CD4-positive, alpha-beta T cell treated with Interleukin-6 for 4 hours (primary cell): ENCODE results near the gene A3GALT2.

Experiments used
- DNase-seq: peaks from one replicate; pipeline ENCODE4 v3.0.0-alpha.2; 2020; ENCODE audit warnings: mixed read lengths

The A3GALT2 gene

DNA sequence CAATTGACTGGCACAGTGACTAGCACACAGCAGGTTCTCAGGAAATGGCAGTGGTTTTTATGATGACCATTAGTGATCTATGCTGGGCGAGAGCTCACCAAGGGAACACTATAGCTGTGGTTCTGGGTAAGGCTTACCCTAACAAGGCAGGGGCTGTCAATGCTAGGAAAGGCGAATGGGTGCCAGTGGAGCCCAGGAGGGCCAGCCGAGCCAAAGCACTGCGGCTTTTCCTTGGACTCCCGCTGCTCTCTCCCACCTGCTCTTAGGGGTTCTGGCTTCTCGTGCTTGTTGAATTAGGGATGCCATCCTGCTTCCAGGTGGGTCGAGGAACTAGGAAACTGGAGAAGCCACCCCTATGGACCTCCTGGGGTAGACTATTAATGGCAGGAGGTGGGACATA lies 10.0 kb upstream of the A3GALT2 start:
- DNase-seq: no peak

GRCh38 chr1:33330361-33330890 lies 9.5 kb upstream of the A3GALT2 start:
- no peak for DNase-seq

GRCh38 chr1:33329600-33330305 lies 8.9 kb upstream of the A3GALT2 start:
- no peak for DNase-seq

DNA sequence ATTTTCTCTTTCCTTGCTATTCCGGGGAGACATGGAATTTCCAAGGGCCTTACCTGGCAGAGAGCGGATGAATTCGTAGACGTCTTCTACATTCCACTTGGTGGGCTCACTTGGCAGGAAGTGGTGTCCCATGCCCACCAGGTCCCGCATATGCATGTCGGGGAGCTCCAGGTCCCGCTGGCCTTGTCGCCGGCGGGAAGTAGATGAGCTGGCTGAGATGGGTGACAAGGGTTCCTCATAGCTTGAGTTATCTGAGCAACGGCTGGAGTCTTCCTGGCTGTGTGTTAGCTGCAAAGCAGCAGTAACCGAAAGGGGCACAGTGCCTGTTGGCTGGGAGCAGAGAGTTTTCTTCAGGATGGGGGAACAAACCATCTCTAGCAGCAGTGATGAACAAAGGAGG lies 7.9 kb upstream of the A3GALT2 start:
- DNase-seq: no peak

GRCh38 chr1:33327587-33328325 lies 6.9 kb upstream of the A3GALT2 start:
- DNase-seq: no peak

DNA sequence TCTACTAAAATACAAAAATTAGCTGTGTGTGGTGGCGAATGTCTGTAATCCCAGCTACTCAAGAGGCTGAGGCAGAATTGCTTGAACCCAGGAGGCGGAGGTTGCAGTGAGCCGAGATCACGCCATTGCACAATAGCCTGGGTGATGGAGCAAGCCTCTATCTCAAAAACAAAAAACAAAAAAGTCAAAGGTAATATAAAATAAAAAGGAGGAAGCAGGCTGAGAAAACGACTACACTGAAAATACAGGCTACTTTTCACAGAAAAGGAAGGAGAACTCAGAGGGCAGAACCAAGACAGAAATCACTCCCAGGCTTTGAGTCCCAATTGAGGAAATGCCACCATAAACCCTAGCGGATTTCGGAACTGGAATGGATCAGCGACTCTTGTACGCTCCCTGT lies 5.9 kb upstream of the A3GALT2 start:
- DNase-seq: no peak

DNA sequence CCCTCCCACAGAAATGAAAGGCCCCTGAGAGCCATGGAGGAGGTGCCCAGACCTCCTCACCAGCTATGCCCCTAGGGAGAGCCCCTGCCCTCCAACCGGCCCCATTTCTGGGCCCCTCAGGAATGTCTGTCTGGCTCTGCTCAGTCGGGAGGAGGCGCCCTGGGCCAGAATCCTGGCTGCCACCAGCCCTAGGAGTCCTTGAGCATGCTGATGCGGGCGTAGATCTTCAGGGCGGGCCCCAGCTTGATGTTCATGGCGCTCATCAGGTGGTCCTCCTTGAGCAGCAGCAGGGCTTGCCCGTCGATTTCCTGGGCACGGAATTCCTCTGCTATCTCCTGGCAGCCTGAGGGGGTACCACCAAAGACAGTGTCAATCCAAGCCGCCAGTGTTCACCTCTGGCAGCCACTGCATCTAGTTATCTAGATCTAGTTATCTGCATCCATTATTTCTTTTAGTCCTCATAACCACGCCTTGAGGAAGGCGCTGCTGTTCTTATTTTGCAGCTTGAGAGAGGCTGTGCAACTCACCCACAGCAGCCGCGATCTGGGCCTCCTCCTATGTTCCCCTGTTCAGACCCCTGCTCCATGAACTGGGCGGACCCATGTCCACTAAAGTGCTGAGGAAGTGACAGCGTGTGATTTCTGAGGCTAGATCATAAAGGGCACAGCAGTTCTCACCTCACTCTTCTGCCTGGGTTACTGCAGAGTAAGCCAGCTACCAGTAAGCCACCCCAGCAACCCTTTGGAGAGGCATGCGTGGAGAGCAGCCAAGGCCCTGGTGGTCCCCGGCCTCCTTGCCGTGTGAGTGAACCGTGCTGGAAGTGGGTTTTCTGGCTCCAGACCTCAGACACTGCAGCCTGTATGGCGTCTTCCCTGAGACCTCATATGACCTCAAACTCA lies 4.0 kb upstream of the A3GALT2 start:
- DNase-seq: no peak

GRCh38 chr1:33323663-33324477 lies 3.0 kb upstream of the A3GALT2 start:
- DNase-seq: no peak

GRCh38 chr1:33322870-33323585 lies 2.1 kb upstream of the A3GALT2 start:
- DNase-seq: no peak

DNA sequence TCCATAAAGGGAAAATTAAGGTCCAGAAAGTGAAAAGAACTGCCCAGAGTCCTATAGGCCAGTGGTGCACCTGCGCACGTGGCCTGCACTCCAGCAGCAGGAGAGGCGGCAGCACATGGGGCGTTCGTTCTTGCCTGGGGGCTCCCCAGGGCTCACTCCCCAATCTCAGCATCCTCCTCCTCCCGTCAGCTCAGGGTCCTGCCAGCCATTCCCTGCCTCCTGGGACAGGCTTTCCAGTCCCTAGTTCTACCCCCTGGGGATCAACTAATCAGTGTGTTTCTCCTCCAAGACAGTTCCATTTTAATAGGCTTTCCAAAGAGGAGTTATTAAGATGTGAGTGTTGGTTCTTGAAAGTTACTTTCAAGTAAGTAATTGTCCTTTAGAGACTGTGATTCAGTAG lies 1.2 kb upstream of the A3GALT2 start:
- no peak for DNase-seq

- no peak for DNase-seq
Observed at GRCh38 chr1:33321178-33321577, 280 bp upstream of the A3GALT2 start.

GRCh38 chr1:33319949-33320618 lies 814 bp downstream of the A3GALT2 start:
- DNase-seq: no peak

DNA sequence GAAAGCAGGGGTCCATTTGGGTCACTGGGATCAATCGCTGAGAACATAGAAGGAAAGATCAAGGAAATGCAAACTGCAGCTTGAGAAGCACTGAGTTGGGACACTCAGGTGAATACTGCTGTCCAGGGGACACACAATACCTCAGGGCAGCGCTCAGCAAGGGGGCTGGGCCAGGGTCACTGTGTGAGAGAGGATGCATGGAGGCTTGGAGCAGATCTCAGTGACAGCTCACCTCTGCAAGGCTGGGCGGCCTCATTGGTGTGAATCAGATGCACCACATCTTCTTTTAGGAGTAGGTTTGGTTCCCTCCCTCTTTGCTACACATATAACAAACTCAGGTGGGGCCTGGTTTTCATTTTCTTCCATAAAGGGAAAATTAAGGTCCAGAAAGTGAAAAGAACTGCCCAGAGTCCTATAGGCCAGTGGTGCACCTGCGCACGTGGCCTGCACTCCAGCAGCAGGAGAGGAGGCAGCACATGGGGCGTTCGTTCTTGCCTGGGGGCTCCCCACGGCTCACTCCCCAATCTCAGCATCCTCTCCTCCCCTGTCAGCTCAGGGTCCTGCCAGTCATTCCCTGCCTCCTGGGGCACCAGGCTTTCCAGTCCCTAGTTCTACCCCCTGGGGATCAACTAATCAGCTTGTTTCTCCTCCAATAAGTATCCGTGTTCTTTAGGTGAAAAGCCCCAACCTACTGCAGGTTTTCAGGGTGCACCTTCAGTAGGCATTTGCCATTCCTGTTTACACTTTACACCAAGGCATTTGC lies 1.5 kb downstream of the A3GALT2 start:
- DNase-seq: no peak

DNA sequence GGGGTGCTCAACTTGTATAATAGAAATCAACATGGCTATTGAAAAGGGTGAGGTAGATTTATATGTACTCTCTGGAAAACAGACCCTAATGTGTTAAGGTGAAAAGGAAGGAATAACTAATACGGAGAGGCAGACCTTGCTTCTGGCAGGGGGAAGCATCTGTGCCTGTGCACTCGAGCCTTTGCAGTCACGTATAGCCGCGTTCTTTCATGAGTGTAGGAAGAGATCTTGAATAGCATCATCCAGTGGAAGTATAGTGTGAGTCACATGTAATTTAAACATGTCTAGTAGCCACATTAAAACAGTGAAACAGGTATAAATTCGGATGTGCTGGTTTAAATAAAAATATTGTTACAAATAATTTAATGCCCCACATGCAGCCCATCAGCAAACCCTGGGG lies 3.0 kb downstream of the A3GALT2 start:
- no peak for DNase-seq

DNA sequence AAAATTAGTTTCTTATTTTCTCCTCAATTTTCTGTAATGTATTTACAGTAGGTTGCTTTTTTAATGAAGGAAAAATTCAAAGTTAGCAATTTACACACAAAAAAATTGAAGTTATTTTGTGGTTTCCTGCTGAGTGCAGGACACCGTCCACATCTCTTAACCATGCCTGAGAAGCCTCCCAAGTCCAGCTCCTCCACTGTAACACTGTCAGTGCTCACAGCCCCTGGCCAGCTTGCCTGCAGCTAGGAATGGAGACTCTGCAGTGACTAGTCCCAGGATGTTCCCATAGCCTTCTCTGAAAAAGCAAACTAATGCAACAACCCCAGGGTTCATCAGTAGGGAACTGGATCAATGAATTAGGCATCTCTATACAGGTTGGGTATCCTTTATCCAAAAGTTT lies 3.5 kb downstream of the A3GALT2 start:
- no peak for DNase-seq

DNA sequence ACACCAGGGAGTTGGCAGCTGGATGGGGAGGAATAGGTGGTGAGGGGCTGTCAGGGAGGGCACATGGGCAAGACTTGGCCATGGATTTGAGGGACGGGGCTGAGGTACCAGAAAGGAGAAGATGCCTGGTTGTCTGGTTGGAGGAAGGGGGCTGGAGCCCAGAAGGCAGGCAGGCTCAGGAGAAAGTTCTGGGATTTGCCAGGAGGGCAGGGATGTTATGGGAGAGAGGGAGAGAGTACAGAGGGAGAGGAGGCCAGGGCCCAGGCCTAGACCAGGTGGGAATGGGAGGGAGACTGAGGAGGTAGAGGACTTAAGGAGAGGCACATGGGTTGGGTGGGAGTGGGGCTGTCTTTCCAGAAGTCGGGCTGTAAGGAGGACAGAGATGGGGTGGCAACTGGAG lies 4.3 kb downstream of the A3GALT2 start:
- DNase-seq: no peak

GRCh38 chr1:33314416-33314815 lies 6.5 kb downstream of the A3GALT2 start:
- no peak for DNase-seq

DNA sequence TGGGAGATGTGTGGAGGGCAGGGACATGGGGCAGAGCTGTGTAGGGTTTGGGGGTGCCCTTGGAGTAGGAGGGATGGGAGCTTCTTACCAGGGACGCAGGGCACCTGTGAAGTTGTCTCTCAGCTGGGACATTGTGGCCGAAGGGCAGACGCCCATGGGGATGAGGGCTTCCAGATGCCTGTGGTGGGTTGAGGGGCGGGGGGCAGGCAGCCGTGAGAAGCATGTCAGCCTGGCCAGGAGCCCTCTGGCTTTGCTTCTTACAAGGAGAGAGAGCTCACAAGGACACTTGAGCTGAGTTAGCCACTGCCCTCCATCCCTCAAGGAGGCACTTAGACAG lies 8.5 kb downstream of the A3GALT2 start:
- no peak for DNase-seq

DNA sequence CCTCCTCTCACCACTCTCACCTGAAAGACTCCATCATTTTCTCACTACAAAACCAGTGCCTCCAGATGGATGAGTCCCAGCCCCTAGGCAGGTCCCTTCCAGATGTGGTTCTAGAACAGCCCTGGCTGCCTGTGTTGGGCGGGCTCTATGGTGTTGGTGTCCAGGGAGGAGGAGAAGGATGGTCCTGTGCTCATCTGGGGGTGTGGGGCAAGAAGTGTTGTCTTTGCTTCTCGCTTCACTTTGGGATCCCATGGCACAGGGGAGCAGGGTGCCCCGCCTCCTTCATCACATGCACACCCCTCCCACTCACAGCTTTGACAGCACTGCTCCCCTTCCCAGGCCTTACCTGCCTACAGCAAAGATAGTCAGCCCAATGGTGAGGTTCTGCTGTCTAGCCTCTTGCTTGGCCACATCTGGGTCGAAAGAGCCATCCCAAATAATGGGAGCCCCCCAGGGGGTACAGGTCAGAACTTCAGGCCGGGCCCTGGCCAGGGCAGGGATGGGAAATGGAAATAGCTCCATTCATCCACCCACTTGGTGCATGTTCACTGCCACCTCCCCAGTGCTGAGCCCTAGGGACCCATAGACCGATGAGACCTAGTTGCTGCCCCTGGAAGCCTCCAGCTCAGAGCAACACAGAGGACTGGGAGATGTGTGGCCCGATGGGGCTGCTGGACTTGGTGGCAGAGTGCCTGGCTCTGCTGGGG lies 9.0 kb downstream of the A3GALT2 start:
- DNase-seq: no peak

DNA sequence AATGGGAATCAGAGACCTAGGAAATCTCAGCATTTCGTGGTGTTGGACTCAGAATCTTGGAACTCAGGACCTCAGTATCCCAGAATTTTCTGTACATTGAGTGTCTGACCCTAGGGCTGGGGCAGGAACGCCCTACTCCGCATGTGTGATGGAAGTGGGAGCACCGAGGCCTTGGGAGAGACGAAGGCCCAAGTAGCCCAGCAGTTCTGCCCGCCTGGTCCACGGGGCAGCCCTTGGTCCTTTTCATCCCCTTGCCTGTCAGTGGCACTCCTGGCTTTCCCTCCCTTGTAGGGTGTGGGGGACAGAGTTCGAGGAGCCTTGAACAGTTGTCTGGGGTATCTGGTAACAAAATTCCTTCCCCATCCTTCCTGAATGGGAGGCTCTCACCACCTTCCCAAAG lies 10.2 kb downstream of the A3GALT2 start:
- DNase-seq: no peak
